GM18867 (cell line): ENCODE data around the gene L3MBTL4.
"Not testable (repeated sequence)": the region's sequence is repeated elsewhere in the genome, so short reads cannot be mapped to it uniquely, and the experiment has no call there.

Source experiments
- ATAC-seq: cut with Tn5 transposase; IDR thresholded peaks from one replicate; pipeline ENCODE4 v1.9.1; 2021; ENCODE audit warnings: mild to moderate bottlenecking, moderate library complexity; ENCODE audit not compliant: unreplicated experiment

L3MBTL4 gene

DNA sequence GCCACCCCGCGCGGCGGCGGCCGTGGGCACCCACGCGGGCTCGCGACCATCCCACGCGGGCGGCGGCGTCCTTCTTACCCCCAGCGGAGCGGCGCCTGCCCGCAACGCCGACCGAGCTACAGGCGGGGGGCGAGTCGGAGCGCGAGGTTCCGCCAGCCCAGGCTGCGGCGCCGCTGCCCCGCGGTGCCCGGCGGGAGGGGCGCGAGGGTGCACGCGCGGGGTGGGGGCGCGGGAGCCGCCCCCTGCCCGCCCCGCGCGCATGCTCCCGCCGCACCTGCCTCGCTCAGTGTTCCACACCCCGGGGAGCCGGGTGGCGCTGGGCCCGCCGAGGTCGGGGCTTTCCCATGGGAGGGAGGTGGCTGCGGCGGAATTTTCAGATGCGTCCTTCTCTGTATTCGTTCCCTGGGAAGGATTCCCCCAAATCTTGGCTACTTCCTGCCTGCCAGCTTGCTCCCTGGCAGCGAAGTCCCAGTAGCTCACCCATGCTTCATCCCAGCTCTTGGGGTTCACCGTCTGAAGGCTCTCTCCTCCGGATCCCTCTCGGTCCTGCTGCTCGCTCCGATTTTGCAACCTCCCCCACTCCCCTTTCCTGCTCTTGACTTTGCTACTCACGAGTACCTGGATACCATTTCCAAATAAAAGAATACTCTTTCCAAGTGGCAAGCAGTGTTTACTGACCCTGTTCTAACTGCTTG is at the start of gene L3MBTL4:
TSS of gene L3MBTL4 (minus strand) at position 189 of the 695 bp plus-strand sequence. CDS start 103,286 bp downstream, outside the sequence.
- peak; percentile 62 for ATAC-seq

DNA sequence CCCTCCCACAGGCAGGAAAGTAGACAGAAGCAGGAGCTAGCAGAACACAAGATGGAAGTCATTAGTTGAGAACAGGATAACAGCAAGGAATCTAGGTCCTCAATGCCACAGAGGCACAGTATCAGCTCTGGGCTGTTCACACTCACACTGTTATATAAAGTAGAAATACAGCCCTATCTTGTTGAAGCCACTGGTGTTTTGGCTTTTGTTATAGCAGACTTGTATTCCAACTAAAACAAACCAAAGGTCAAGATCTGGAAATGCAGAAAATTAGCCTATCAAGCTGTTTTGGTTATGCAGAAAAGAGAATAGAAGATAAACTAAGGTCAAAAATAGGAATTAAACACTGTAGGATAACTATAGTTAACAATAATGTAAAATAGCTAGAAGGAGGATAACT is 37.5 kb upstream of the L3MBTL4 start:
- no peak for ATAC-seq

DNA sequence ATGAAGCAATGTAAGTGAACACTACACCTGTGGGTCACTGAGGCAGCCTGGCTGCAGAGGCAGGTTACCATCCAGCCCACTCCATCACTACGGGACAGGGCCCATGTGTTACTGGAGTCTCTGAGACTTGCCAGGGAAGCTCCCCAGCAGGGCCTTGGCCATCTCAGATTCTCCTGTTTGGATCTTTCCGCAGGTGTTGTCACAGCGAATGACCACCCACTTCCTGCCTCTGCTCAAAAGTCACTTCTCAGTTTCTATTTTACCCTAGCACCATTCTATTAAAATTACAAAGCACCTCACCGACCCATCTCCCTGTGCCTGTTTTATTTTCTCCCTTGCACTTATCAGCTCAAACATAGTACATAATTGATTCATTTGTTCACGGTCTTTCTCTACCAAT is 34.5 kb upstream of the L3MBTL4 start:
- peak; percentile 75 for ATAC-seq

DNA sequence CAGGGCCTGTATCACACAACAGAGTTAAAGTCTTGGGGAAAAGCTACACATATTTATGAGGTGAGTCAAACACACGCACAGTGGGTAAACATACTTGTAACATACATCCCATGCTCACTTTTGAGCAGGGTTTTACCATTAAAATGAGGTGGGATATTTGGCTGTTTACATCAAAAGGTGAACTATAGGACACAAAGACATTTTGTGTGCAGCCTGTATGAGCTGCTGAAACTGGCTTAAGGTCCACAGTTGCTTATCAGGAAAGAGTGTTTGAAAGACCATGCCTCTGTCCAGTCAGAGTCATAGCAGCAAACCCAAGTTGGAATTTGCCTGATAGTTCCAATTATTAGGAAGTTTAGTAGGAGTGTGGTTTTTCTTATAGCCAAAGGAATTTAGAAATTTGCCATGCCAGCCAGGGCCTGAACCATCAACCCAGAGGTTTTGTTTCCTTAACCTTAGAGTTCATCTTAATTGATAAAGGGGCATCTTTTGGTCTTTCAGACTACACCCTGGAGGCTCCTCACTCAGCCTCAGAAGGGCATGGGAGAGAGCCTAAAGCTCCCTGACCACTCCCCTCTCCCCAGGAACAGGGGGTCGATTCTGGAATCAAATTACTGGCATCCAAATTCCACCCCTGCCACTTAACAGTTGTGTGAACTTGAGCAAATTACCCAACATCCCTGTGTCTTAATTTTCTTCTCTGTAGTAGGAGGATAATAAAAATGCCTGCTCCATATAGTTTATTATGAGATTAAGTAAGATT is 29.9 kb upstream of the L3MBTL4 start:
- ATAC-seq: no peak

DNA sequence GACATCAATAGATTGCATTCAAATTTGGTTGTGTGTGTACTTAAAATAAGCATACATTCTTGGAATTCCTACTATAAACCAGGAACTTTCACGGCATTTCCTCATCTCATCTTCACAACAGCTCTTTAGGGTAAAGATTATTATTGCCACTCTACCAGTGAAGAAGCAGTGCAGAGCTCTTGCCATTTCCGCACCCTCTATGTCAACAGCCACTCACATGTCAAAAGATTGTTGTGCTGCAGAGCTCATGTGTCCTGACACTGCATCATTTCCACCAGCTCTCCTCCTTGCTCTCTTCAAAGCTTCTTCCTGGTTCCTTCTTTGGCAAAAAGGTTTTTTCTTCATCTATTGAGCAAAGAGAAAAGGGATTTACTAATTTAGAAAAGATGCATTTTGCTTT is 26.5 kb upstream of the L3MBTL4 start:
- no peak for ATAC-seq

DNA sequence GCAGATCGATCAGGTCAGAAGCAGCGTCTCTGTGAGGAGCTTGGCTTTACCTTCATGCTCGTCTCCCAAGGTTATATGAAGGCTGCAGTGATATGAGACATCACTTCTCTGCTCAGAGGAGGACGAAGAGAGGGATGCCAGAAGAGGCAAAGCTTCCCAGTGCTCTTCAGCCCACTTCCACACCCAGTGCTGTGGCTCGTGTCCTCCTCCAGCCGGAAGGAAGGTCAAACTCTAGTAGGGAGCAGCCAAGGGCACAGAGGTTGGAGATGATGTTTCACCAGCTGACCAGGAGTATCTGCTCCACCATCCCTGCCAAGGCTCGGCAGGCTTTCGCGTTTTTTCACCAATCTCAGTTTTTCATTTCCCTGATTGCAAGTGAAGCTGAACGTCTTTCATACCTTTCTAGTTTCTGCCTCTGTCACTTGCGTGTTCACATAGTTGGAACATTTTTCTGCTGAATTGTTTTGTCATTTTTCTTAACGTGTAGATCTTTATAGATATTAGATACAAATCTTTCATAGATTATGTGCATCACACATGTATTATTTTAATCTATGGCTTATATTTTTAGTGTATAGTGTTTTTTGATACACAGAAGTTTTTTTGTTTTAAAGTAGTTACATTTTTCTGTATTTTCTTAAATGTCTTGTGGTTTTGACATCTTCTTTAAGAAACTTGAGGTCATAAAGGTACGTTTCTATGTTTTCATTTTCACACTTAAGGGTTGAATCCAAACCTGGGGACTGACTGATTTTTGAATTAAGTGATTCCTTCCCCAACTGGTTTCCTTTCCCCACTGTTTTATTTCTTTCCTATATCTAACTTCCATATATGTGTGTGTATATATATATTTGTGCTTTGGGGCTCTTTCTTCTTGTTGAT is 23.5 kb upstream of the L3MBTL4 start:
- no peak for ATAC-seq

DNA sequence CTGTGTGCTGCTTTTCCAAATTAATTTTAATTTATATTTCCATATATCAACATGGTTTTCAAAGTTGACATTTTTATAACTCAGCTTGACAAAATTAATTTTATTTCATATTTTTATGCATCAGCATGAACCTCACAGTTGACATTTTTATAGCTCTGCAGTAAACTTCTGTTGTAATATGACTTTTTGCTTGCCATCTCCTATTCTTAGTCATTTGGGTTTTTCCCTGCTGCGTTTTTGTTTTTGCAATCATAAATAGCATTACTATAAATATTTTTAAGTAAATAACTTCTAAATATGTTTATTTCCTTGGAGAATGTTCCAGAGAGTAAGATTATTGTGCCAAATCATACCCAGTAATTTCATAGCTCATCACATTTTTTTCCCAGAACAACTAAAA is 21.0 kb upstream of the L3MBTL4 start:
- ATAC-seq: no peak

DNA sequence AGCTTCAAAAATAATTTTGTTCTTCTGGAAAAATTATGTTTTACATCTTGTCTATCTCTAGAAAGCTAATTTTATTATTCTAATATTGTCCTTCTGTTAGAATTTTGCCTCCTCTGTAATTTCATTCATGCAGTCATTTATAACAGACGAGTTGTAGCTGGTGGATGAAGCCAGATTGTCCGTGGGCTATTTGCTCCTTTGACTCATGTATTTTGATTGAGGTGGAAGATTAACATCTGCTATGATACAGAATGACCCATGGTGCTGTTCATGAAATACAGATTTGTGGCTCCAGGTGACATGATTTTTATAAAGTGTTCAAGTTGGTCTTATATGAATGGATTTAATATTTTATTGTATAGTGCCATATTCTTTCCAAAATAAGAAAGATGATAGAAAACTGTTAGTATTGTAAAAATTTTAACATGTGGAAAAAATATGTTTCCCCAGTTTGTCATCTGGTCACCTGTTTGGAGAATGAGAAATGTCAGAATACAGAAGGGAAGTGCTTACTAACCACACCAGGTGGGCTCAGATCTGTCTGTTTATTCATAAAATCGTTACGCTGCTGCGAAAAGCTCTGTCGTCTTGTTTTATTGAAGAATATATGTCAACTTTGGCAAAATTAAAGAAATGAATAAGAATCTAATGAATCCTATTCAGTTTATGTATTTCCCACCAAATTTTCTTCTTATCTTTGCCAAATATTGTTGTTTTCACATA is 20.4 kb upstream of the L3MBTL4 start:
- no peak for ATAC-seq

DNA sequence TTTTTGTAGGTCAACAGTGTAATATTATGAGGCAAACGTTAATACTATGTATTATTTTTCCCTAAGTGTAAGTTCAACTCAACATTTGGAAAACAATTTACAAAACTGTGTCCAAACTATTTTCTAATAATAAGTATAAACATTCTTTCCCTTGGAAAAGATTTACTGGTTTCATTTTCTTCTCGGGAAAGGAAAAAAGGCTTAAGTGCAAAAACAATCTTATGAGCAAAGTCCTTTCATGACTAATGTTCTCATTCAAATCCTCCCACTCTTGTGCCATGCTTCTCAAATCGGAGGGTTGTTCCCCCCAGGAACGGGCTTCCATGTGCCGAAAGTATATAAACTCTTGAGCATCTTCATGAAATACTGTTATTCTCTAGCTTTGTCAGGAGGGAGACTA is 19.8 kb upstream of the L3MBTL4 start:
- no peak for ATAC-seq

DNA sequence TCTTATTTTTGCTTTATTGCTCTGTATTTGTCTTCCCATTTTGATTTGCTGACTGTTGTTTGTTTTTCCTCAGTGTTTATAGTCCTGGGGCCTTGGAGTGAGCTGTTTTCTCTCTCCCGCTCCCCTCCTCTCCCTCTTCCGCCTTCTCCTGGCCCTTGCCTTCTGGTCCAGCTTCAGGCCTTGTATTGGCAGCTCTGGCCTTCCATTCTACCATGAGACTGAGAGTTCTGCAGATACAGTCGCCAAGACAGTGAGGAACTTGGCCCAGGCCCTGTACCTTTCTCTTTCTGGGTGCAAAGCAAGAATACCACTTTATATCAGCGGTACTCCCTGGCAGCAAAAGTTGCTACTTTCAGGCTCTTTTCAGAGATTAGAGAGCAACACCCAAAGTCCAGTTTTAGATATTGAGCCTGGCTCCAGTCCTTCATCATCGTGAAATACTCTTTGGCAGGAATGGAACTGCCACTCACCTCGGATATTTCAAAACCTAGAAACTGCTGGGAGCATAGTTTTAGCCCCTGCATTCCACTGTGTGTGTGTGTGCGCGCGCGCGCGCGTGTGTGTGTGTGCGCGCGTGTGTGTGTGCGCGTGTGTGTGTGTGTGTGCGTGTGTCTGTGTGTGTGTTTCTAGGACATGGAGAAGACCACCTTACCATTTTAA is 17.1 kb upstream of the L3MBTL4 start:
- ATAC-seq: no peak

DNA sequence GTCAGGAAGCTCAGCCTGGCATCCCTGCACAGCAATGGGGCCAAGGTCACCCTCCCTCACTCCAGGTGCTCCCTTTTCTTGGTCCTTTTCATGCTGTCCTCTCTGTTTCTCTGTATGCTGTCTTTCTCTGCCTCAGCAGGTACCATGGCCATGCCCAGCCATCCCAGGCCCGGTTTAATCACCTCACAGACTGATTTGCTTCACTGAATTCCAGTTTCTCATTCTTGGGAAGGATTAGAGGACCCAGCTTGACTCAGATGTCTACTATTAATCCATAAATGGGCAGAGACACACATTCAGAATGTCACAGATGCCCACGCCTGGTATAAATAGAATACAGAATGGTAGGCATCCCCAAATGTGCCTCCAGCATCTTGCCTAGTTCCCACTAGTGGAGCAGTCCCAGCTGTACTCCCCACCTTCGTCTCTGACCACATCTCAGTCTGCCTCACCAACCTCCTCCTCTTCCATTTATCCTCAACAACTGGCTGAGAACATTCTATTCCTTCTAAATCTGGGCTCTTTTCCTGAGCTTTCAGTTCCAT is 14.2 kb upstream of the L3MBTL4 start:
- no peak for ATAC-seq

DNA sequence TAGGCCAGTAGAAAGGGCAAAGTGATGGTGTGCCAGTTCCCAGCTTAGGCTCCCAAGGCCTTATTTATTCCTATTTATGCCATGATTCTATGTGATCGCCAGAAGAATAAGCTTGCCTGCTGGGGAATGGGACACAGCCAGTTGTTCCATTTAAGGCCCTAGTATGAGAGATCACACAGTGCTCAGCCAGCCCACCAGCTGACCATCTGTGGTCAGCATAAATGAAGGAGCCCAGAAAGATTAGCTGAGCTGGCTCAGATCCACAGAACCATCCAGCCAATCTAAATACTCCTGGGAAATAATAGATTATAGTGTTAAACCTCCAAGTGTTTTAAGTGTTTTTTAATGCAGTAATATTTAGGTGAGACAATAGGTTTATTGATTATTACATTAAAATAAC is 12.6 kb upstream of the L3MBTL4 start:
- no peak for ATAC-seq

DNA sequence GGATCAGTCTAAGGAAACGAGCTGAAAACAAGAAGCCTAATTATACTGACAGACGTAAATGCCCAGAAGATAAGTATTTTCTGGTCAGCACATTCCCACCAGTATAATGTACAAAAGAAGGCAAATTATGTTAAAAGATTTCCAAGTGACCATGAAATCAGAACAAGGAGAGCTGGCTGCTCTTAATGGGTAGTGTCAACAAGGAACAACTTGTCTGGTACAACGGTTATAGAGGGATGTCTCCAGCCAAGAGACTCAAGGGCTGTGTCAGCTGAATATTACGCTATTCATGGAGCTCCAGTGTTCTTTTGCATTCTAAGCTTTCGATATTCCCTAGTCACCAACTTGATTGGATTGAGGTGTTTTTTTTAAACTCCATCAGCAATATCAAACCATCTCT is 8.6 kb upstream of the L3MBTL4 start:
- no peak for ATAC-seq

DNA sequence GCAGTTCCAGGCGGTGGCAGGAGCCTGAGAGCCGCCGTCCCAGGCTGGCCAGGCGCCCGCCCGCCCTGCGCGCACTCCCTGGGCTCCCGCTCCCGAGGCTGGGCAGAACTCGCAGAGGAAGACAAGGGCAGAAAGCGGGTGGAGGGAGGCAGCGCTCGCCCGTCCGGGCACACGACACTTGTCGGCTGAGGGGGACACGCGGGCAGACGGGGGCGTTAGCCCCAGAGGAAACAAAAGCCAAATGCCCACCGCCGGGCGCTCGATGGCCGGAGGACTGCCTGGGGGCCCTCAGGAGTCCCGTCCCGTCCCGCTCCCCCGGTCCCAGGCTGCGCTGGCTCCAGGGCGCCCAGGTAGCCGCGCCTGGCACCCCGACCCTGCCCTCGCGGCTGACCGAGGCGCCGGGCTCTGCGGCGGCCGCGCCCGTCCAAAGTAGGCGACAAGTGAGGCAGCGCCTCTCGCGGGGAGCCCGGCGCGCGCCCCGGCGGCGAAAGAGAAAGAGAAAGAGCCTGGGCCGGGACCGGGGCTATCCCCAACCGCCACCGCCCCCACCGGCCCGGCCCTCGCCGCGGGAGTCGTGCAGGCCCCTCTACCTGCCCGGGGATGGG is 491 bp downstream of the L3MBTL4 start:
- ATAC-seq: peak; percentile 87

DNA sequence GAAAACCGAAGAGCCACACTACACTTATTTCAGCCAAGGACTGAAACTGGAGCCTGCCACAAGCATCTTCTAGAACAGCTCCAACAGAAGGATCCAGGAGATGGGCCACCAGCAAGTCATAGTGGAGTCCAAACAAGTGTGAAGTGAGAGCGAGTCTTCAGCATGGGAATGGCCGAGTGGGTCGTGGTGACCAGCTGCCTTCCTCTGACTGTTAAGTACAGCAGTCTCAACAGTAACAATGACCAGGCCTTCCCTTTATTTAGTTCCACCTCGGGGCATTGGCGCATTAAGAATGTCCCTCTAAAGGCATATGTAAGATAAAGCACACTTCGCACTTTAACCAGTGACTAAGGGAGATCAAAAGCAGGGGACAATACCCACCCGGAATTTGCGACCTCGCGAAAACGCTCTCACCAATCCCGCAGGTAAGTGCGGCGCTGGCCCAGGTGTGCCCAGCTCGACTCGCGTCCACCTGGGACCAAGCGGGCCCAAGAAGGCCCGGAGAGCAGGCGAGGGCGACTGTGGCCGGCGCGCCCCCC is 1.1 kb downstream of the L3MBTL4 start:
- ATAC-seq: no peak

DNA sequence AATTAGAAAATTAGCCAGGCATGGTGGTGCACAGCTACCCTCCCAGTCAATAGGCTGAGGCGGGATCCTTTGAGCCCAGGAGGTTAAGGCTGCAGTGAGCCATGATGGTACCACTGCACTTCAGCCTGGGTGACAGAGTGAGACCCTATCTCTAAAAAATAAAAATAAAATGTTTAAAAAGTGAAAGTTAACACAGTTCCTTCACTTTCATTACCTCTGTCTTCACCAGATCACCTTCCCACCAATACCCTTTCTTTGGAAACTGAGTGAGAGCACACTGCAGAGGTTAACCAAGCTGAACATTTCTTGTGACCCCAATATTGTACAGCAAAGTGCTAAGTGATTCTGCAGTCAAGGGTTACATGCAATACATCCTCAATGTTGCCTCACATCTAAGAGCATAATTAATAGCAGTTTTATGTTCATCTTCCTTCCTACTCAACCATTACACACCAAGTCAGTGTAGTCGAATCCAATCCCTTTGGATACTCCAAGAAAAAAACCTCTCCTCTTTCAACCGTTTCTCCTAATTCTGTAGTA is 1.7 kb downstream of the L3MBTL4 start:
- ATAC-seq: no peak

DNA sequence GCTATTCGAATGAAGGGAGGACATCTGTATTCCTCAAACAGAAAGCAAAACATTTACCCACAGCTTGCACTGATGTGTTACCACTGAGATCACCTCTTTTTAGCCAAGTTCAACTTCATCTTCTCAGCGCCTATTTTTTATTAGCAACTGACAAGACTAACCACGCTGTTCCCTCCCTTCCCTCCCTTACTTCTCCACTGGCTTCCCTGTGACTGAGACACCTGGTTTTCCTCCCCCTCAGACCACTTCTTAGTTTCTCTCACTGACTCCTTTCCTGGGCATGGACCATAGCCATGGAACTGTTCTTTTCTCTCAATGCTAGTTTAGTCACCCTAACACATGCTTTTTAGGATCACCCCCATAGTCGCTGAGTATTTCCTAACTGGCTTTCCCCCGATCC is 3.3 kb downstream of the L3MBTL4 start:
- ATAC-seq: no peak

DNA sequence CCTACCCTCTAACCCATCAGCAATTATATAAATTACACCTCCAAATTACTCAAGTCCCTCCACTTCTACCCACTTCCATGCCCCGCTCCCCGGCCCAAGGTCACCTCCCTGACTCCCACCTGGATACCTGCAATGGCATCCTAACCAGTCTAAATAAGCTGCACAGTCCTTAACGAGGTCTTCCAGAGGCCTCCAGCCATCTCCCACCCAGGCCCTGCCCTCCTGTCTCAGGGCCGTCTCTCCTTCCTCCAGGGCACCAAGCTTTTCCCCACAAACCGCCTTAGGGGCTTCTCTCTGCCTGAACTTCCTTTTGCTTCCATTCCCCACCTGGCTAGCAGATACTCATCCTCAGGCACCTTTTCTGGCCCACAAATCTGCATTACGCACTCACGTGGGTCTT is 4.8 kb downstream of the L3MBTL4 start:
- ATAC-seq: no peak

DNA sequence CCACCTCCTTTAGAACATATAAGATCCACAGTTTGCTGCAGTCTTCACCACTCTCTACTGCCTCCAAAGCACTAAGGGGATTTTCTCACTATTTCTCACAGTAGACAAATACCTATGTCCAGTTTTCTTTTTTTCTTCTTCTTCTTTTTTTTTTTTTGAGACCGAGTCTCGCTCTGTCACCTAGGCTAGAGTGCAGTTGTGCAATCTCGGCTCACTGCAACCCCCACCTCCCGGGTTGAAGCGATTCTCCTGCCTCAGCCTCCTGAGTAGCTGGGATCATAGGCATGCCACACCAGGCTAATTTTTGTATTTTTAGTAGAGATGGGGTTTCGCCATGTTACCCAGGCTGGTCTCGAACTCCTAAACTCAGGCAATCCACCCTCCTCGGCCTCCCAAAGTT is 6.2 kb downstream of the L3MBTL4 start:
- ATAC-seq: not testable (repeated sequence)
